Stimulated activated CD8-positive, alpha-beta memory T cell treated with anti-CD3 and anti-CD28 coated beads, Interleukin-2, amount 100 ng/mL, for 1 hour (primary cell): ENCODE data around the gene CIPC.

Experiments
- DNase-seq, 2 donors: peaks; one replicate each; pipeline ENCODE4 v3.0.0-alpha.2; 2020; ENCODE audit warnings: low read depth in 2 of 2

The CIPC gene

GRCh38 chr14:77102154-77102553 is 4.1 kb downstream of the CIPC start:
- no peak for DNase-seq

GRCh38 chr14:77103475-77103874 is 5.4 kb downstream of the CIPC start:
- no peak for DNase-seq

GRCh38 chr14:77103951-77104350 is 5.9 kb downstream of the CIPC start:
- DNase-seq, result no peak

- no peak for DNase-seq
Observed at GRCh38 chr14:77104393-77104792, 6.3 kb downstream of the CIPC start.

GRCh38 chr14:77105145-77105939 is 7.3 kb downstream of the CIPC start:
- no peak for DNase-seq

- DNase-seq, result no peak
Observed at GRCh38 chr14:77106666-77107065, 8.6 kb downstream of the CIPC start.

- DNase-seq, result no peak
Observed at GRCh38 chr14:77107228-77107627, 9.2 kb downstream of the CIPC start.

- no peak for DNase-seq
Observed at GRCh38 chr14:77108753-77109152, 10.7 kb downstream of the CIPC start.

GRCh38 chr14:77109656-77110055 is 11.6 kb downstream of the CIPC start:
- no peak for DNase-seq

- DNase-seq, result no peak
Observed at GRCh38 chr14:77110286-77110685, 12.2 kb downstream of the CIPC start.

- DNase-seq, result no peak
Observed at GRCh38 chr14:77111021-77111420, 13.0 kb downstream of the CIPC start.

- no peak for DNase-seq
Observed at GRCh38 chr14:77113644-77114043, 15.6 kb downstream of the CIPC start.

GRCh38 chr14:77114609-77115008 is 16.6 kb downstream of the CIPC start:
- DNase-seq, result no peak

GRCh38 chr14:77116172-77116817 is 18.2 kb downstream of the CIPC start:
- DNase-seq, result no peak

GRCh38 chr14:77119851-77120250 is 21.8 kb downstream of the CIPC start:
- DNase-seq, result no peak

- no peak for DNase-seq
Observed at GRCh38 chr14:77120771-77121743, 23.0 kb downstream of the CIPC start.

GRCh38 chr14:77122526-77123125 is 24.6 kb downstream of the CIPC start:
- DNase-seq, result no peak

- DNase-seq, result no peak
Observed at GRCh38 chr14:77123381-77124325, 25.6 kb downstream of the CIPC start.

- DNase-seq, result peak; percentile 18 to 20
Observed at GRCh38 chr14:77124345-77125280, 26.6 kb downstream of the CIPC start.
